Stimulated activated CD8-positive, alpha-beta memory T cell treated with anti-CD3 and anti-CD28 coated beads, Interleukin-12 subunit alpha, Interleukin-12 subunit beta, amount 100 ng/mL, for 24 hours (primary cell): ENCODE measurements around the gene EGR2.
"Not testable (repeated sequence)": the region's sequence is repeated elsewhere in the genome, so short reads cannot be mapped to it uniquely, and the experiment has no call there.

Experiments
- DNase-seq: peaks from one replicate; pipeline ENCODE4 v3.0.0-alpha.2; 2020; ENCODE audit errors: extremely low read depth

Gene EGR2

GRCh38 chr10:62794306-62794705 lies 21.9 kb downstream of the EGR2 start:
- DNase-seq, result no peak

DNA sequence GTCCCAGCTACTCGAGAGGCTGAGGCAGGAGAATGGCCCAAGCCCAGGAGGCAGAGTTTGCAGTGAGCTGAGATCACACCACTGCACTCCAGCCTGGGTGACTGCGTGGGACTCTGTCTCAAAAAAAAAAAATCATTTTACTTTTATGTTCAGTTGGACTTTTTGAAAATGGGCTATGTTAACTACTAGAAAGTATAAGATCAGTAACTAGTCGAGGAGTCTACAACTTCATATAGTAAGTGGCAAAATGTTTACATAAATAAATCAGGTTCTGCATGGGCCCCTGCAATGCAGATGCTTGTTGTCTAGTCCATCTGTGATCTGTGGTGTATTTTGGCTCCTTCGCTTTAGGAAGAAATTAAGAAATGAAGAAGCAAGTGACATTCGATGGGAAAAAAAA lies 23.9 kb downstream of the EGR2 start:
- no peak for DNase-seq

DNA sequence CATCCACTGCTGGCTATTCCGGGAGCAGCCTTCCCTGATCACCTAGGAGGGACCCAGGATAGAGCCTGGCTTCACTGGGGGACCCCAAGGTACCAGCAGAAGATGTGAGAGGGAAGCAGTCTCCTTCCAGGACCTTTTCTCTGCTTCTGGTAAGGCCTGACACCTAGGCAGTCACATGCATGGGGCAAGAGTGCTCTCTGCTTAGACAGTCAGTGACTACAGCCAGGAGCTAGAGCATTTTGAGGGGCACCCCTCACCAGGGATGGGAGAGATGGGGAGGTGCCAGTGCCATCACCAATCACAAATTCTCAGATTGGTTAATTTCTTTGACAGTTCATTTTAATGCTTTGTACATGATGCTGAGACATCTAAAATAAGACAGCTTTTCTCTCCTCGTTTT lies 25.6 kb downstream of the EGR2 start:
- no peak for DNase-seq

DNA sequence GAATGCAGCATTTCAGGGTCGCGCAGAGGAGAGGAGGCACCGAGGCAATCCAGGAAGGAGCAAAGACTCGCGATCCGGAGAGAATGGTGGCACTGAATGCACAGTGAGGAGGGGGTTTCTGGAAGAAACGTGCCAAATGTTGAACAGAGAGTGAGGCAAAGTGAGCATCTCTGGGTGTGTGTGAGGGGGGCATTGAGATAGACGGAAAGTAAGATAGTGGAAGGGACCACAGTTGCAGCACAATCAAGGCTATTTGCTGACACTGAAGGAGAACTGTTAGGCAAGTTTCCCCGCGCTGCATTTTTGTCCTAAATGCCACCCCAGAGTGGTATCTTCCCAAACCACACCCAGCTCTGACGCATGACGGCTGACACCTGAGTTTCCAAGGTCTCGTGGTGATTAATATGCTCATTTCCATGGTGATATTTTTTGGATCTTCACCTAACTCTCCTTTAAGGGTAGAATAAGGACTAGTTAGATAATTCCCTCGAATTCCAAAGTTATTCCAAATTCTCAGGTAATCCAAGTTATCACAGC lies 26.1 kb downstream of the EGR2 start:
- no peak for DNase-seq

DNA sequence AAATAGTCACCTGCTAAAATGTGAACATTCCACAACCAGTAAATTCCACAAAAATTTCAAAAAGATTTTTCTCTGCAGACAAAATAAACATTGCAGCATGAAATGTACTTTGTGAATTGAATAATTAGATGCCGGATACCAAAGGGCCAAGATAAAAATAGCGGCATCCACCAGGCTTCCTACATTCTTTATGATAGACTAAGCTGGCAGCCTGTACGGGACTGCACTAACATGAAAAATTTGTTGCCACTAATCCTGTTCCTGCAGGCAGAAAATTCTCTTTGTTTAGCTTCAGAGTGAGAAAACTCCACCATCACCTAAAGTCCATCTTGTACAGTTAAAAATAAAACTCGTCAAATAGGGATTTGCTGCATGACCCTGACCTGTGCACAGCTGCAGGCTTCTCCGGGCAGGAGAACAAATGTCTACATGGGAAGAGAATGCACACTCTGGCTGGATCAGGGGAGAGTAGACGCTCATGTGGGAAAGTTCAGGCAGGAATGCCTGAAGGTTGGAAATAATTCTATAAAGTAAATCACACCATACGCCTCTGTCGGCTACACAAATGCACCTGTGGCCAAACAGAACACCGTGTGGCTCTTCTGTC lies 27.2 kb downstream of the EGR2 start:
- DNase-seq, result no peak

DNA sequence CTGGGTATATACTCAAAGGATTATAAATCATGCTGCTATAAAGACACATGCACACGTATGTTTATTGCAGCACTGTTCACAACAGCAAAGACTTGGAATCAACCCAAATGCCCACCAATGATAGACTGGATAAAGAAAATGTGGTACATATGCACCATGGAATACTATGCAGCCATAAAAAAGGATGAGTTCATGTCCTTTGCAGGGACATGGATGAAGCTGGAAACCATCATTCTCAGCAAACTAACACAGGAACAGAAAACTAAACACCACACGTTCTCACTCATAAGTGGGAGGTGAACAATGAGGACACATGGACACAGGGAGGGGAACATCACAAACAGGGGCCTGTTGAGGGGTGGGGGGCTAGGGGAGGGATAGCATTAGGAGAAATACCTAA lies 27.9 kb downstream of the EGR2 start:
- DNase-seq, result not testable (repeated sequence)

DNA sequence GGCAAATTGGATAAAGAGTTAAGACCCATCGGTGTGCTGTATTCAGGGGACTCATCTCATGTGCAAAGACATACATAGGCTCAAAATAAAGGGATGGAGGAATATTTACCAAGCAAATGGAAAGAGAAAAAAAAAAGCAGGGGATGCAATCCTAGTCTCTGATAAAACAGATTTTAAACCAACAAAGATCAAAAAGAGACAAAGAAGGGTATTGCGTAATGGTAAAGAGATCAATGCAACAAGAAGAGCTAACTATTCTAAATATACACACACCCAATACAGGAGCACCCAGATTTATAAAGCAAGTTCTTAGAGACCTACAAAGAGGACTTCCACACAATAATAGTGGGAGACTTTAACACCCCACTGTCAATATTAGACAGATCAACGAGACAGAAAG lies 31.6 kb downstream of the EGR2 start:
- not testable (repeated sequence) for DNase-seq

GRCh38 chr10:62779487-62780248 lies 36.5 kb downstream of the EGR2 start:
- DNase-seq, result peak; percentile 80

DNA sequence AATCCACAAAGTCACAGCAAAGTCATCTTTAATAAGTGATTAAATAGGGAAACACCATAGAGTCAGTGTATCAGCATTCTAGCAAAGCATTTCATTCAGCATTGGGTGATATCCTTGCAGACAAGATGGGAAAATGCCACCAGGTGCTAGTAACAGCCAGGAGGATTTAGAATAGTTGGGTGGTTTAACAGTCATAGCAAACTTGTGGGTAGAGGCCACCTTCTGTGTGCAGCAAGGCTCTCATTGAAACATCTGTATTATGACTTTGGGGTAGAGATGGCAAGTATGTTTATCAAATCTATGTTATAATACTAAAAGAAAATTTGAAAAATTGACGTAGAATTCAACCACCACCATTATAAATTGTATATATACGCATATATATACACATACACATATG lies 38.0 kb downstream of the EGR2 start:
- DNase-seq, result no peak

DNA sequence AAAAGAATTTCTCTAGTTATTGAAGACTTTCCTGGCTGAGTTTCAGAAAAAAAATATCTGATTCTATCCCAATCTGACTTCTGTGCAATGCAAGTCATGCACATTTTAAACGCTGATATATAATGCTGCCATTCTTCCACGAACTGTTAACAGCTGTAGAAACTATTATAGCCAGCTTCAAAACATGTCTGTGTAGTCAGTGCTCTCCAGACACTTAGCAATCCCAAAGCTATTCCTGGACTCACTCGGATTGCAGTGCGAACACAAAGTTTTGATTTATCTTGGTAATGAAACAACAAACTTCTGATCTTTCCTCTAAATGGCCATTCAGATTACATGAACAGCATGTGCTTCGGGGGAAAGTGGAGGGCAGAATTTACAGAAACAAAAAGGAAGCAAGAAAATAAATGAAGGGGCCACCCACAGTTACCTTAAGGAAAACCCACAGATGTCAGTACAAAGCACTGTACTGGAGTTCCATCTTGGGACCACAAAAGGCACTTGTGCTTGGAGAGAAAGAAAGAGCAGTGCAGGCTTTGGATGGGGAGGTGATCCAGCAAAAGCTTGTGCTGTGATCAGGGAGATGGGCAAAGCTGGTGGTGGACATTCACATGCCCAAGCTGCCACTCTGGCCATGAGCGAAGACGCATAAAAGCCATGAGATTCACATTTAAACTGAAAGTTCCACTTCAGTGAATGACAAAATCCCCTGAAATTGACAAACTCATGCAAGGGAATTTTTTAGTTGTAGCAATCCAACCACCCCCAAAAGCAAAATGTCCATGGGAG lies 43.8 kb downstream of the EGR2 start:
- DNase-seq, result no peak

- DNase-seq, result no peak
Observed at GRCh38 chr10:62769574-62770242, 46.5 kb downstream of the EGR2 start.

- DNase-seq, result no peak
Observed at GRCh38 chr10:62766386-62766785, 49.8 kb downstream of the EGR2 start.

- DNase-seq, result no peak
Observed at GRCh38 chr10:62765726-62766125, 50.4 kb downstream of the EGR2 start.

DNA sequence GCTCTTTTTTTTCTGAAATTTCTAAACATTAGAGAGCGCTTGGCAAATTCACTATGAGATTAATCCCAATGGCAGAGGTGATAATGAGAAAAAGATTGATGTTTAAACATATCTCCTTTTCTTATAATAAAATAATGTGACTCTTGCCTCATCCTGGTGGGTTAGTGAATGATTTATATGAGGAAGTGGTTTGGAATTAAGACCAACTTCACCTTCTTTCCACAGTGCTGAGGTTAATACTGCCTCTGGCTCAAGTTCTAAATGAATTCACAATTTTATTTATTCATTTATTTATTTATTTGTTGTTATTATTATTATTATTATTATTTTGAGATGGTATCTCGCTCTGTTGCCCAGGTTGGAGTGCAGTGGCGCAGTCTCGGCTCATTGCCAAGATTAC lies 52.2 kb downstream of the EGR2 start:
- no peak for DNase-seq

GRCh38 chr10:62763155-62763554 lies 53.0 kb downstream of the EGR2 start:
- DNase-seq, result no peak
